K562 (cell line): ENCODE data around the gene GLIPR1L1. TPM values are rescaled to one million over a fixed set of nuclear protein-coding genes. Genes with fewer than 3 reads are reported as not detected.

Experiments
- ATAC-seq: fragments of 200-7000 bp; cut with Tn5 transposase; 3 replicates; pipeline ENCODE4 v1.9.1; 2020; ENCODE audit warnings: moderate library complexity
- BruUV-seq: library from RNA; stranded (reverse); fragments of 400-500 nt; replicated peaks from 2 replicates; lab custom pipeline; 2021; lab: Mats Ljungman, UMichigan
- CTCF ChIA-PET: fragments of 300-600 bp; formaldehyde crosslinking; extraction: SDS; loops from one replicate; lab custom pipeline; 2021; ENCODE audit warnings: low intra/inter-chr PET ratio; lab: Yijun Ruan, JAX
- POLR2A ChIA-PET: fragments of 300-600, 350-650 bp; sonication (Branson Sonifier 250); formaldehyde crosslinking; extraction: SDS; loops from one replicate; lab custom pipeline; 2021; ENCODE audit warnings: antibody characterized with exemption, inconsistent platforms; lab: Yijun Ruan, JAX
- DNase-seq, 4 experiments: peaks; one replicate each; pipeline versions ENCODE4 v3.0.0 to v3.0.0-alpha.2; 2011 to 2018; ENCODE audit warnings: low spot score in 3 of 4, mixed read lengths in 3 of 4; ENCODE audit errors: extremely low read depth in 1 of 4
- FAIRE-seq: peaks from 2 replicates; lab custom pipeline; 2011; peaks lifted over from hg19 to GRCh38; lab: Jason Lieb, UNC
- H2AFZ ChIP-seq: 2 replicates; pipeline ENCODE4 v1.6.0; 2011; ENCODE audit warnings: low read depth, low read length, control low read depth, inconsistent platforms
- H3K27ac ChIP-seq: fragments of 200-600 bp; 3 replicates; pipeline ENCODE4 v1.8.0; 2011; ENCODE audit warnings: low read depth, mild to moderate bottlenecking, control low read depth, inconsistent platforms, low read length, moderate library complexity, mixed read lengths; ENCODE audit errors: extremely low read depth
- H3K27me3 ChIP-seq, 2 experiments: fragments of 300-600 bp in 1 of 2; 2 replicates in 1 of 2; 3 replicates in 1 of 2; pipeline versions ENCODE4 v1.6.0 to v1.8.0; 2011; ENCODE audit warnings: inconsistent platforms in 2 of 2, low read length in 2 of 2, mild to moderate bottlenecking in 1 of 2, mixed read lengths in 1 of 2, moderate library complexity in 1 of 2; ENCODE audit not compliant: control insufficient read depth in 2 of 2, insufficient read depth in 2 of 2
- H3K36me3 ChIP-seq: fragments of 300-600 bp; 3 replicates; pipeline ENCODE4 v1.8.0; 2011; ENCODE audit warnings: mild to moderate bottlenecking, low read length, inconsistent platforms; ENCODE audit not compliant: control insufficient read depth, insufficient read depth
- H3K4me1 ChIP-seq, 2 experiments: fragments of 200-600 bp in 1 of 2; replicated peaks in 1 of 2; 2 replicates in 1 of 2; 3 replicates in 1 of 2; pipeline versions ENCODE4 v1.5.1 to v1.8.0; 2011; ENCODE audit warnings: inconsistent platforms in 2 of 2, low read length in 2 of 2, mild to moderate bottlenecking in 1 of 2, mixed read lengths in 1 of 2, moderate library complexity in 1 of 2; ENCODE audit not compliant: control insufficient read depth in 2 of 2, insufficient read depth in 2 of 2
- H3K4me2 ChIP-seq: 2 replicates; pipeline ENCODE4 v1.6.1; 2011; ENCODE audit warnings: low read length, control low read depth, inconsistent platforms, mixed read lengths; ENCODE audit not compliant: insufficient read depth
- H3K4me3 ChIP-seq: fragments of 200-600 bp; sonication (generic), shearing (Covaris generic); 2 replicates; pipeline ENCODE4 v1.5.1; 2016; ENCODE audit warnings: control low read depth, inconsistent platforms
- H3K79me2 ChIP-seq: fragments of 200-600 bp; 3 replicates; pipeline ENCODE4 v1.8.0; 2011; ENCODE audit warnings: low read length, inconsistent platforms; ENCODE audit not compliant: control insufficient read depth, insufficient read depth
- H3K9ac ChIP-seq, 2 experiments: 2 replicates each; pipeline versions ENCODE4 v1.6.0 to v1.6.1; 2011; ENCODE audit warnings: low read depth in 2 of 2, low read length in 2 of 2, control low read depth in 1 of 2, inconsistent platforms in 1 of 2, mild to moderate bottlenecking in 1 of 2, mixed read lengths in 1 of 2; ENCODE audit not compliant: insufficient read depth in 1 of 2
- H3K9me1 ChIP-seq: one replicate; pipeline ENCODE4 v1.6.0; 2011; ENCODE audit warnings: inconsistent platforms, mild to moderate bottlenecking, low read length, moderate library complexity; ENCODE audit not compliant: control insufficient read depth, insufficient read depth
- H3K9me3 ChIP-seq: replicated peaks from 2 replicates; pipeline ENCODE4 v1.5.1; 2011; ENCODE audit warnings: low read depth, low read length, inconsistent platforms; ENCODE audit not compliant: control insufficient read depth, insufficient read depth
- H4K20me1 ChIP-seq: replicated peaks from 2 replicates; pipeline ENCODE4 v1.6.1; 2011; ENCODE audit warnings: low read length, inconsistent platforms, mixed read lengths; ENCODE audit not compliant: control insufficient read depth, insufficient read depth
- CHD7 ChIP-seq: fragments of 200-600 bp; sonication (generic); IDR thresholded peaks from one replicate; pipeline ENCODE4 v1.6.1; 2012; ENCODE audit warnings: mild to moderate bottlenecking, low read depth, low read length, inconsistent platforms
- DACH1 ChIP-seq: fragments of 450-650 bp; IDR thresholded peaks from 2 replicates; pipeline ENCODE4 v1.6.1; 2018; ENCODE audit not compliant: partially characterized antibody
- GATAD2A ChIP-seq: fragments of 450-650 bp; IDR thresholded peaks from 2 replicates; pipeline ENCODE4 v1.6.1; 2017
- HMBOX1 ChIP-seq: sonication (generic); IDR thresholded peaks from 2 replicates; pipeline ENCODE4 v1.6.1; 2016
- MAFF ChIP-seq: IDR thresholded peaks from 2 replicates; pipeline ENCODE4 v1.6.1; 2012; ENCODE audit warnings: low read length, improper control_type of control experiment
- NCOA2 ChIP-seq, 2 experiments: fragments of 450-650 bp; IDR thresholded peaks; 2 replicates each; pipeline ENCODE4 v1.6.1; 2018; ENCODE audit warnings: mild to moderate bottlenecking in 2 of 2, moderate library complexity in 1 of 2; ENCODE audit not compliant: partially characterized antibody in 2 of 2
- POLR2B ChIP-seq: fragments of 450-650 bp; IDR thresholded peaks from 2 replicates; pipeline ENCODE4 v1.6.1; 2018; ENCODE audit warnings: low read depth; ENCODE audit not compliant: partially characterized antibody
- PTRF ChIP-seq: fragments of 450-650 bp; IDR thresholded peaks from 2 replicates; pipeline ENCODE4 v1.6.1; 2016; ENCODE audit warnings: mild to moderate bottlenecking, missing genetic modification characterization, missing compliant biosample characterization
- SMARCE1 ChIP-seq: fragments of 450-650 bp; IDR thresholded peaks from 2 replicates; pipeline ENCODE4 v1.7.1; 2016; ENCODE audit warnings: mild to moderate bottlenecking
- TARDBP ChIP-seq: fragments of 450-650 bp; IDR thresholded peaks from 2 replicates; pipeline ENCODE4 v1.6.1; 2016
- ZFPM2 ChIP-seq: fragments of 250-450 bp; sonication (Bioruptor Pico); IDR thresholded peaks from 2 replicates; pipeline ENCODE4 v1.5.1; 2022; ENCODE audit warnings: mild to moderate bottlenecking
- ZNF121 ChIP-seq: sonication (generic); formaldehyde crosslinking; conservative IDR thresholded peaks from 2 replicates; pipeline ENCODE4 v1.8.0; 2022; ENCODE audit warnings: missing genetic modification reagents
- ZNF436 ChIP-seq: fragments of 250-450, 450-650 bp; sonication (Bioruptor Pico); formaldehyde crosslinking; IDR thresholded peaks from 2 replicates; pipeline ENCODE4 v1.7.0; 2020; ENCODE audit warnings: mild to moderate bottlenecking
- WGBS: fragments of 100-300 bp; shearing (Covaris generic); methylation state at CpG from one replicate; pipeline ENCODE4 v1.1.6; 2016; ENCODE audit warnings: low coverage, mixed read lengths; ENCODE audit not compliant: insufficient coverage; ENCODE audit errors: missing lambda C conversion rate; 5-methylcytosine and 5-hydroxymethylcytosine counted together
- in situ Hi-C: fragments of 300-500 bp; cut with MboI; formaldehyde crosslinking; loops from 4 replicates; pipeline ENCODE4 v1.15.0; 2018; ENCODE audit warnings: inconsistent platforms, mixed read lengths
- intact Hi-C: fragments of 100-400 bp; cut with micrococcal nuclease; formaldehyde crosslinking; loops from 2 replicates; pipeline ENCODE4 v1.14.2; 2022
- polyA plus RNA-seq, 8 experiments: library from polyadenylated mRNA; depleted of rRNA in 4 of 8; stranded (reverse) in 5 of 8; unstranded in 3 of 8; fragments of >200 nt; fragmentation: Nextera tagmentation in 2 of 8; fragmentation: Illumina TruSeq in 1 of 8; extraction: Ambion mirVana in 2 of 8; extraction: Trizol in 1 of 8; gene quantifications; 2 replicates each; pipeline versions ENCODE4 v1.2.1 to v1.2.3, GENCODE V29; 2011 to 2014; ENCODE audit warnings: inconsistent platforms in 1 of 8, missing spikeins in 1 of 8
- total RNA-seq, 7 experiments: library from RNA; depleted of rRNA in 6 of 7; stranded (reverse); fragments of >200 nt in 6 of 7; fragmentation: Illumina TruSeq in 2 of 7; extraction: Trizol in 2 of 7; gene quantifications; 2 replicates each; pipeline versions ENCODE4 v1.2.1 to v1.2.3, GENCODE V29; 2011 to 2021; ENCODE audit warnings: low replicate concordance in 1 of 7

The GLIPR1L1 gene
- total and polyA plus RNA-seq, 9 of the 15 experiments (the other 6 are each of a cell fraction or from before 2014, with no cell fraction given): not detected

GRCh38 chr12:75361408-75361807 is 26.9 kb downstream of the GLIPR1L1 start:
- no peak for ATAC-seq
- CTCF ChIA-PET: no interaction called here

More at GRCh38 chr12:75361408-75361807, 26.9 kb downstream of the GLIPR1L1 start:
- no peaks in the 10 kb centered on the region for H3K79me2 ChIP-seq
- H3K4me2 ChIP-seq: no peak overlapping the region
- H3K36me3 ChIP-seq: no peaks in the 10 kb centered on the region
- no peak for DNase-seq
- intact Hi-C loops (no loop called here), in situ Hi-C loops (no loop called here)
- TF ChIP-seq GATAD2A (no peak), ZNF121 (CRISPR knock-in tag) (no peak), DACH1 (no peak), NCOA2 (IDR thresholded peaks at IDR 0.05; ENCODE audit: partially characterized antibody in 2 of 2) (no peak), TARDBP (no peak), POLR2B (no peak), SMARCE1 (no peak), PTRF (tag) (no peak), MAFF (no peak), ZFPM2 (CRISPR knock-in tag) (no peak), HMBOX1 (no peak), ZNF436 (no peak), CHD7 (no peak)
- BruUV-seq: no TSS peak
- no peaks in the 10 kb centered on the region for H3K9me1 ChIP-seq
- POLR2A ChIA-PET: no interaction called here
- H2AFZ ChIP-seq: no peak overlapping the region
- no peak for FAIRE-seq
- H3K27ac ChIP-seq: no peak overlapping the region
- H3K9me3 ChIP-seq: no peaks in the 10 kb centered on the region
- no peaks in the 10 kb centered on the region for H4K20me1 ChIP-seq
- H3K4me1 ChIP-seq: no peaks in the 10 kb centered on the region
- no peak overlapping the region for H3K9ac ChIP-seq
- H3K4me3 ChIP-seq: no peak overlapping the region
- no peaks in the 10 kb centered on the region for H3K27me3 ChIP-seq
- whole genome bisulfite sequencing: 0% methylated on average over 1 of the region's 1 CpG
